Osteocyte (in vitro differentiated cells): ENCODE results near the gene TAS2R60. TPM values are rescaled to one million over a fixed set of nuclear protein-coding genes. Genes with fewer than 3 reads are reported as not detected.

Experiments used
- DNase-seq: peaks from one replicate; pipeline ENCODE4 v3.0.0; 2021; ENCODE audit warnings: mixed read lengths; ENCODE audit not compliant: unreplicated experiment; ENCODE audit errors: extremely low spot score
- H3K27ac Mint-ChIP-seq: one replicate; pipeline ENCODE4 v1.8.0; 2021; ENCODE audit warnings: mild to moderate bottlenecking, mixed read lengths; ENCODE audit not compliant: unreplicated experiment
- H3K27me3 Mint-ChIP-seq: one replicate; pipeline ENCODE4 v1.8.0; 2021; ENCODE audit warnings: mixed read lengths; ENCODE audit not compliant: unreplicated experiment
- H3K36me3 Mint-ChIP-seq: one replicate; pipeline ENCODE4 v1.8.0; 2021; ENCODE audit warnings: mixed read lengths; ENCODE audit not compliant: unreplicated experiment
- H3K4me1 Mint-ChIP-seq: one replicate; pipeline ENCODE4 v1.8.0; 2021; ENCODE audit warnings: mixed read lengths; ENCODE audit not compliant: unreplicated experiment
- H3K4me3 Mint-ChIP-seq: one replicate; pipeline ENCODE4 v1.8.0; 2021; ENCODE audit warnings: mild to moderate bottlenecking, moderate library complexity, mixed read lengths; ENCODE audit not compliant: unreplicated experiment
- H3K9me3 Mint-ChIP-seq: one replicate; pipeline ENCODE4 v1.8.0; 2021; ENCODE audit warnings: mixed read lengths; ENCODE audit not compliant: unreplicated experiment
- CTCF ChIP-seq: fragments of 200-600 bp; sonication (generic); IDR thresholded peaks from 2 replicates; pipeline ENCODE4 v1.5.0; 2021; ENCODE audit warnings: antibody characterized with exemption, mild to moderate bottlenecking, moderate library complexity
- total RNA-seq: library from RNA; stranded (reverse); gene quantifications from 2 replicates; pipeline ENCODE4 v1.2.1, GENCODE V29; 2021

TAS2R60 gene
- total RNA-seq, 1 donor from 2014 or later: not detected

DNA sequence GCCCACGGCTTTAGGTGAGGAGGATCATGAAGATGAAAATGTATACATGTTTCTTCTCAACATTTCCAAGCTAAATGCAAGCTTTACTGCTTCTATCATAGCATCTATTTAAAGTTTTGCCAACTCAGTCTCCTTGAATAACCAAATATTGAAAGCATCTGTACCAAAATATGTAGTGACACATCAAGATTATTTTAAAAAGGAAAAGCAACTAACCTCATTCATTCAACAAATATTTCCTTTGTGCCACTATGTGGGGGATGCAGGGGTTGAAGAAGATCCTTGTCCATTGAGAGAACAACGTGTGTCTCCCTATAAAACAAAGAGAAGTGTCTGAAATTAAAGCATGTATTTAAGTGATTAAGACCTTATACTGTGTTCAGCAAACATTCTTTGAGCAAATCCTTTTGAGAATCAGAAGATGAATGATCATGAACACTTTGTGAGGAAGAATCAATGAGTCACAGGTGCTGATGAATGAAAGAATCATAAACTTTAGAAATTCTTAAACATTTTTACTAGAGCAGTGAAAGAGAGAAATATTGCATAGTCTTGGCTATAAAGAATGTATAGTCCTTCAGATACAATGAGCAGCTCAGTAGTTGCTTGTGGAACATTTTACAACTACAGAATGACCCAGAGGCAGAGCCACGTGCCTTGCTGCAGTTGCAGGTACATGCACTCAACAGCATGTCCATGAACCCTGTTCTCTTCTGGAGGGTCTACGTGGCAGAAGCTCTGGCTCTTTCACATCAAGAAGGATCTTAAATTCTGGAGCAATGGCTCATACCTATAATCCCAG lies 13.9 kb downstream of the TAS2R60 start:
- Mint-ChIP-seq H3K4me3 (no peak overlapping the region), H3K9me3 (no peaks in the 10 kb centered on the region), H3K27me3 (no peaks in the 10 kb centered on the region), H3K4me1 (peaks cover 19% of the 10 kb centered on the region), H3K27ac (no peak overlapping the region), H3K36me3 (no peaks in the 10 kb centered on the region)
- DNase-seq: no peak
- no peak for TF ChIP-seq CTCF

GRCh38 chr7:143458263-143458662 lies 15.0 kb downstream of the TAS2R60 start:
- H3K27me3 Mint-ChIP-seq: no peaks in the 10 kb centered on the region
- H3K36me3 Mint-ChIP-seq: no peaks in the 10 kb centered on the region
- TF ChIP-seq CTCF: no peak
- H3K27ac Mint-ChIP-seq: no peak overlapping the region
- no peak for DNase-seq
- no peaks in the 10 kb centered on the region for H3K9me3 Mint-ChIP-seq
- no peak overlapping the region for H3K4me3 Mint-ChIP-seq
- H3K4me1 Mint-ChIP-seq: peaks cover 19% of the 10 kb centered on the region

DNA sequence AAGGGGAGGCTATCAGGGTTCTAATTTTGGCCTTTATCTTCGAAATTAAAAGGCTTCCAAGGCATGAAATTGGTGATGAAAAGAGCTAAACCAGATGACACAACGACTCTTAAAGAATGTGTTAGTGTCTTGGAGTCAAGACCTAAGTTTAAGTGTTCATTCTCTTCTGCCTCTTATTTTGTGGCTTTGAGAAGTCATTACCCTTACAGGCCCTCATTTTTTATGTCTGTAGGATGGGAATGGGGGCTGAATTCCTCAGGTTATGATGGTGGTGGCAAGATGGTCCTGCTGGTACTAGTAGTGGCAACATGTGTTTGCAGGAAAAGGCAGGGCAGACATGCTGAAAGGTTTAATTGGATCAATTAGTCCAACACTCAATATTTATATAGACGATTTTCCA lies 15.4 kb downstream of the TAS2R60 start:
- no peaks in the 10 kb centered on the region for H3K9me3 Mint-ChIP-seq
- DNase-seq: no peak
- TF ChIP-seq CTCF: no peak
- H3K36me3 Mint-ChIP-seq: no peaks in the 10 kb centered on the region
- H3K27me3 Mint-ChIP-seq: no peaks in the 10 kb centered on the region
- H3K4me3 Mint-ChIP-seq: no peak overlapping the region
- no peak overlapping the region for H3K27ac Mint-ChIP-seq
- peaks cover 19% of the 10 kb centered on the region for H3K4me1 Mint-ChIP-seq

DNA sequence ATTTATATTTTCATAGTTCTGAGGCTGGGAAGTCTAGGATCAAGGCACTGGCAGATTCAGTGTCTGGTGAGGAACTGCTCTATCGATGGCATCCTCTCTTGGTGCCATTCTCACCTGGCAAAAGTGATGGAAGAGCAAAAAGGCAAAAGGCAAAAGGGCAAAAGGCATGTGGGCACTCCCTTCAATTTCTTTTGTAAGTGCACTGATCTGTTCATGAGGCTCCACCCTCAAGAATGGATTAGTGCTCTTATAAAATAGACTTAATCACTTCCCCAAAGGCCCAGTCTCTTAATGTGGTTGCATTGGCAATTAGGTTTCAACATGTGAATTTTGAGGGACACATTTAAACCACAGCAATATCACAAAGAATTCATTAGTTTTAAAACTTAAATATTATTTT lies 16.1 kb downstream of the TAS2R60 start:
- Mint-ChIP-seq H3K4me3 (no peak overlapping the region), H3K27me3 (no peaks in the 10 kb centered on the region), H3K36me3 (no peaks in the 10 kb centered on the region), H3K9me3 (no peaks in the 10 kb centered on the region), H3K4me1 (peaks cover 19% of the 10 kb centered on the region), H3K27ac (no peak overlapping the region)
- DNase-seq: no peak
- TF ChIP-seq CTCF: no peak

GRCh38 chr7:143460271-143460979 lies 17.2 kb downstream of the TAS2R60 start:
- Mint-ChIP-seq H3K4me3 (no peak overlapping the region), H3K4me1 (peaks cover 19% of the 10 kb centered on the region), H3K27ac (no peak overlapping the region), H3K36me3 (no peaks in the 10 kb centered on the region), H3K27me3 (no peaks in the 10 kb centered on the region), H3K9me3 (no peaks in the 10 kb centered on the region)
- no peak for DNase-seq
- TF ChIP-seq CTCF: no peak
